T-helper 17 cell (primary cell): ENCODE results near the gene SPEF2. TPM values are rescaled to one million over a fixed set of nuclear protein-coding genes. Genes with fewer than 3 reads are reported as not detected.

Experiments
- ATAC-seq: fragments of 150-1000 bp; cut with Tn5 transposase; 2 replicates; pipeline ENCODE4 v1.10.0; 2021; ENCODE audit warnings: mild to moderate bottlenecking, moderate library complexity
- DNase-seq, 3 donors: peaks; one replicate each; pipeline versions ENCODE4 v3.0.0 to v3.0.0-alpha.2; 2020 to 2021
- H3K9me3 ChIP-seq: one replicate; pipeline ENCODE4 v1.7.0; 2013; ENCODE audit warnings: low read length, mild to moderate bottlenecking; ENCODE audit not compliant: control insufficient read depth, poor library complexity, severe bottlenecking
- H3K27ac Mint-ChIP-seq: one replicate; pipeline ENCODE4 v1.8.0; 2022; ENCODE audit warnings: mild to moderate bottlenecking, moderate library complexity, mixed read lengths
- H3K27me3 Mint-ChIP-seq: one replicate; pipeline ENCODE4 v1.8.0; 2022; ENCODE audit warnings: mixed read lengths
- H3K36me3 Mint-ChIP-seq: one replicate; pipeline ENCODE4 v1.8.0; 2022; ENCODE audit warnings: low read depth, mixed read lengths
- H3K4me1 Mint-ChIP-seq: one replicate; pipeline ENCODE4 v1.8.0; 2022; ENCODE audit warnings: mild to moderate bottlenecking, mixed read lengths
- H3K4me3 Mint-ChIP-seq: one replicate; pipeline ENCODE4 v1.8.0; 2022; ENCODE audit warnings: mild to moderate bottlenecking, moderate library complexity, mixed read lengths
- total RNA-seq, 4 donors: library from RNA in 2 of 4; stranded (reverse) in 2 of 4; gene quantifications; one replicate each; pipeline ENCODE4 v1.2.3 and lab custom pipeline; 2022 to 2026

SPEF2 gene
- total RNA-seq, 2 donors from 2014 or later: 4.5 to 8.3 TPM

GRCh38 chr5:35623991-35624390 is 6.3 kb downstream of the SPEF2 start:
- no peak for DNase-seq
- ATAC-seq: no peak
- no peaks in the 10 kb centered on the region for H3K27me3 Mint-ChIP-seq
- H3K36me3 Mint-ChIP-seq: no peaks in the 10 kb centered on the region
- H3K27ac Mint-ChIP-seq: peak overlapping the region; percentile 61
- no peak overlapping the region for H3K4me3 Mint-ChIP-seq
- peaks cover 18% of the 10 kb centered on the region for H3K4me1 Mint-ChIP-seq
- H3K9me3 ChIP-seq: no peaks in the 10 kb centered on the region

- no peaks in the 10 kb centered on the region for H3K27me3 Mint-ChIP-seq
- no peak for ATAC-seq
These were observed 8.4 kb downstream of the SPEF2 start for GRCh38 chr5:35626108-35626507.

GRCh38 chr5:35626553-35626952 is 8.9 kb downstream of the SPEF2 start:
- peaks cover 8% of the 10 kb centered on the region for H3K4me1 Mint-ChIP-seq
- ATAC-seq (no peak), DNase-seq (no peak)
- no peaks in the 10 kb centered on the region for H3K27me3 Mint-ChIP-seq
- H3K4me3 Mint-ChIP-seq: no peak overlapping the region
- no peak overlapping the region for H3K27ac Mint-ChIP-seq
- H3K9me3 ChIP-seq: no peaks in the 10 kb centered on the region
- peaks cover 6% of the 10 kb centered on the region for H3K36me3 Mint-ChIP-seq

More at GRCh38 chr5:35626108-35626507, 8.4 kb downstream of the SPEF2 start:
- Mint-ChIP-seq H3K4me1 (peaks cover 8% of the 10 kb centered on the region), H3K27ac (no peak overlapping the region), H3K4me3 (no peak overlapping the region), H3K36me3 (peaks cover 6% of the 10 kb centered on the region)
- H3K9me3 ChIP-seq: no peaks in the 10 kb centered on the region
- no peak for DNase-seq

GRCh38 chr5:35634326-35634725 is 16.7 kb downstream of the SPEF2 start:
- Mint-ChIP-seq H3K4me3 (no peak overlapping the region), H3K36me3 (peaks cover 12% of the 10 kb centered on the region), H3K27me3 (no peaks in the 10 kb centered on the region), H3K4me1 (no peaks in the 10 kb centered on the region), H3K27ac (no peak overlapping the region)
- ATAC-seq: no peak
- peaks cover 5% of the 10 kb centered on the region for H3K9me3 ChIP-seq
- no peak for DNase-seq

- H3K4me1 Mint-ChIP-seq: no peaks in the 10 kb centered on the region
- peaks cover 18% of the 10 kb centered on the region for H3K36me3 Mint-ChIP-seq
- no peaks in the 10 kb centered on the region for H3K9me3 ChIP-seq
- DNase-seq (no peak), ATAC-seq (no peak)
- H3K27me3 Mint-ChIP-seq: no peaks in the 10 kb centered on the region
- no peak overlapping the region for H3K4me3 Mint-ChIP-seq
- no peak overlapping the region for H3K27ac Mint-ChIP-seq
These were observed 23.0 kb downstream of the SPEF2 start for GRCh38 chr5:35640623-35641022.

- H3K4me3 Mint-ChIP-seq: no peak overlapping the region
- no peaks in the 10 kb centered on the region for H3K27me3 Mint-ChIP-seq
- no peak overlapping the region for H3K27ac Mint-ChIP-seq
- peaks cover 13% of the 10 kb centered on the region for H3K36me3 Mint-ChIP-seq
- H3K9me3 ChIP-seq: no peaks in the 10 kb centered on the region
- peaks cover 2% of the 10 kb centered on the region for H3K4me1 Mint-ChIP-seq
- no peak for ATAC-seq
- DNase-seq: no peak
These were observed 26.9 kb downstream of the SPEF2 start for GRCh38 chr5:35644543-35644942.

- DNase-seq (no peak), ATAC-seq (no peak)
- H3K4me3 Mint-ChIP-seq: no peak overlapping the region
- H3K27ac Mint-ChIP-seq: no peak overlapping the region
- H3K9me3 ChIP-seq: no peaks in the 10 kb centered on the region
- no peaks in the 10 kb centered on the region for H3K27me3 Mint-ChIP-seq
- H3K36me3 Mint-ChIP-seq: peaks cover 8% of the 10 kb centered on the region
- H3K4me1 Mint-ChIP-seq: peaks cover 10% of the 10 kb centered on the region
These were observed 29.5 kb downstream of the SPEF2 start for GRCh38 chr5:35647128-35647527.

- no peak overlapping the region for H3K27ac Mint-ChIP-seq
- ATAC-seq (no peak), DNase-seq (no peak)
- no peak overlapping the region for H3K4me3 Mint-ChIP-seq
- H3K27me3 Mint-ChIP-seq: no peaks in the 10 kb centered on the region
- peaks cover 6% of the 10 kb centered on the region for H3K36me3 Mint-ChIP-seq
- no peaks in the 10 kb centered on the region for H3K9me3 ChIP-seq
- H3K4me1 Mint-ChIP-seq: peaks cover 10% of the 10 kb centered on the region
These were observed 30.0 kb downstream of the SPEF2 start for GRCh38 chr5:35647712-35648111.

GRCh38 chr5:35651002-35651756 is 33.5 kb downstream of the SPEF2 start:
- ATAC-seq (peak; percentile 96), DNase-seq (peak; percentile 10 to 50 (median 22))
- Mint-ChIP-seq H3K36me3 (peaks cover 7% of the 10 kb centered on the region), H3K4me3 (no peak overlapping the region), H3K27ac (peak overlapping the region; percentile 57), H3K27me3 (no peaks in the 10 kb centered on the region), H3K4me1 (peaks cover 15% of the 10 kb centered on the region)
- H3K9me3 ChIP-seq: no peaks in the 10 kb centered on the region

- Mint-ChIP-seq H3K36me3 (peaks cover 7% of the 10 kb centered on the region), H3K27me3 (no peaks in the 10 kb centered on the region), H3K27ac (peak overlapping the region; percentile 49), H3K4me1 (peaks cover 18% of the 10 kb centered on the region), H3K4me3 (no peak overlapping the region)
- ATAC-seq: no peak
- no peak for DNase-seq
- no peaks in the 10 kb centered on the region for H3K9me3 ChIP-seq
These were observed 39.1 kb downstream of the SPEF2 start for GRCh38 chr5:35656721-35657120.

- ATAC-seq: peak; percentile 50
- no peaks in the 10 kb centered on the region for H3K27me3 Mint-ChIP-seq
- H3K4me3 Mint-ChIP-seq: no peak overlapping the region
- DNase-seq: no peak
- peak overlapping the region; percentile 49 for H3K27ac Mint-ChIP-seq
- no peaks in the 10 kb centered on the region for H3K9me3 ChIP-seq
- H3K36me3 Mint-ChIP-seq: peaks cover 9% of the 10 kb centered on the region
- peaks cover 20% of the 10 kb centered on the region for H3K4me1 Mint-ChIP-seq
These were observed 40.2 kb downstream of the SPEF2 start for GRCh38 chr5:35657877-35658276.

- Mint-ChIP-seq H3K4me3 (no peak overlapping the region), H3K27ac (no peak overlapping the region)
- ATAC-seq: no peak
These were observed 41.9 kb downstream of the SPEF2 start for GRCh38 chr5:35659556-35659955.

GRCh38 chr5:35660451-35660850 is 42.8 kb downstream of the SPEF2 start:
- H3K36me3 Mint-ChIP-seq: peaks cover 8% of the 10 kb centered on the region
- H3K4me3 Mint-ChIP-seq: no peak overlapping the region
- no peak for ATAC-seq
- DNase-seq: no peak
- peaks cover 25% of the 10 kb centered on the region for H3K4me1 Mint-ChIP-seq
- H3K27me3 Mint-ChIP-seq: no peaks in the 10 kb centered on the region
- no peak overlapping the region for H3K27ac Mint-ChIP-seq
- no peaks in the 10 kb centered on the region for H3K9me3 ChIP-seq

More at GRCh38 chr5:35659556-35659955, 41.9 kb downstream of the SPEF2 start:
- peaks cover 22% of the 10 kb centered on the region for H3K4me1 Mint-ChIP-seq
- H3K27me3 Mint-ChIP-seq: no peaks in the 10 kb centered on the region
- no peak for DNase-seq
- no peaks in the 10 kb centered on the region for H3K9me3 ChIP-seq
- peaks cover 11% of the 10 kb centered on the region for H3K36me3 Mint-ChIP-seq

- Mint-ChIP-seq H3K4me3 (peak overlapping the region; percentile 62), H3K27me3 (no peaks in the 10 kb centered on the region), H3K4me1 (peaks cover 22% of the 10 kb centered on the region), H3K27ac (no peak overlapping the region), H3K36me3 (peaks cover 4% of the 10 kb centered on the region)
- ATAC-seq (no peak), DNase-seq (no peak)
- no peaks in the 10 kb centered on the region for H3K9me3 ChIP-seq
These were observed 46.9 kb downstream of the SPEF2 start for GRCh38 chr5:35664584-35664983.
